PC-3 (cell line): Measurements from ENCODE around the gene COLEC11.

Experiments
- EZH2 ChIP-seq: fragments of 300-600 bp; sonication (generic); IDR thresholded peaks from one replicate; pipeline ENCODE4 v1.6.1; 2017; ENCODE audit warnings: antibody characterized with exemption, mild to moderate bottlenecking, low read length; ENCODE audit not compliant: unreplicated experiment
- EZH2phosphoT487 ChIP-seq: fragments of 300-600 bp; sonication (generic); IDR thresholded peaks from 2 replicates; pipeline ENCODE4 v1.6.1; 2018; ENCODE audit warnings: mild to moderate bottlenecking, antibody characterized with exemption, low read length, borderline replicate concordance
- TF ChIP-seq, protein P1 (sequence below): fragments of 300-600 bp; sonication (generic); conservative IDR thresholded peaks from 2 replicates; pipeline ENCODE4 v1.5.1; 2017; ENCODE audit warnings: antibody characterized with exemption, low read depth, mild to moderate bottlenecking, low read length

DNA sequence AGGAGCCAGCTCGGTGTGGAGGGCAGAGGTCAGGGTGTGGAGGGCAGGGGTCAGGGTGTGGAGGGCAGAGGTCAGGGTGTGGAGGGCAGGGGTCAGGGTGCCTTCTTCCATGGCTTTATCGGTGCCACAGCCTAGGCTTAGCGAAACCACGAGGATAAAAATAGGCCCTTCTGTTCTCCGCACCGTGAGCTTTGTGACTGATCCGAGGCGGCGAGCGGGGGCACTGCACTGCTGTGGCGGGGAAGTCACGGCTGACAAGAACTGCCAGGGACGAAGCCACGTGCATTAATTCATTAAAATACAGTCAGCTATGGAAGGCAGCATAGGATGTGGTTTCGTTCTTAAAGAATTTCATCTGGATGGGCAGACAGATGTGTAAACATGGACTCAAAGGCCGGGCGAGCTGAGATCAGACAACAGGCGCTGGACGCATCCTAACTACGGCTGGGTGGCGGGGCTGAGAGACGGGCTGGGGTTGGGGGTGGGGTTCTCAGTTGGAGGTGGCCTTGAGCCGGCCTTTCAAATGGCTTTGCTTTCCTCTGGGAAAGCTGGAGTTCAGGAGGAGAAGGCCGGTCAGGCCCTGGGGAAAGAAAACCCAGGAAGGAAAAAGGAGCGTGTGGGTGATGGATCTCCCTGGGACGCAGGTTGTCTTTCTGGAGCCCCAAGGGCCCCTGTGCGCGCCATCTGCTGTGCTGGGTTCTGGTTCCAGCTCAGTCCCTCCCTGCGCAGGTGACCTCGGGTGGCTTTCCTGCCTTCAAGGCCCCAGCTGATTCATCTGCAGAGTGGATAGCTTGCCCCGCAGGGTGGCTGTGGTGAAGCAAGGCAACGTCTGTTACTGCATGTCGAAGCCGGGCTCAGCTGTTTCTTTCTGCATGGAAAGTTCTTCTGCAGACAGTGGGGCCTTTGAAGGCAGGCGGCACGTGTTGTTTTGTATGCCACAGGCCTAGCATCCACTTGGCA is 62.1 kb downstream of the COLEC11 start:
- TF ChIP-seq, protein P1, sequence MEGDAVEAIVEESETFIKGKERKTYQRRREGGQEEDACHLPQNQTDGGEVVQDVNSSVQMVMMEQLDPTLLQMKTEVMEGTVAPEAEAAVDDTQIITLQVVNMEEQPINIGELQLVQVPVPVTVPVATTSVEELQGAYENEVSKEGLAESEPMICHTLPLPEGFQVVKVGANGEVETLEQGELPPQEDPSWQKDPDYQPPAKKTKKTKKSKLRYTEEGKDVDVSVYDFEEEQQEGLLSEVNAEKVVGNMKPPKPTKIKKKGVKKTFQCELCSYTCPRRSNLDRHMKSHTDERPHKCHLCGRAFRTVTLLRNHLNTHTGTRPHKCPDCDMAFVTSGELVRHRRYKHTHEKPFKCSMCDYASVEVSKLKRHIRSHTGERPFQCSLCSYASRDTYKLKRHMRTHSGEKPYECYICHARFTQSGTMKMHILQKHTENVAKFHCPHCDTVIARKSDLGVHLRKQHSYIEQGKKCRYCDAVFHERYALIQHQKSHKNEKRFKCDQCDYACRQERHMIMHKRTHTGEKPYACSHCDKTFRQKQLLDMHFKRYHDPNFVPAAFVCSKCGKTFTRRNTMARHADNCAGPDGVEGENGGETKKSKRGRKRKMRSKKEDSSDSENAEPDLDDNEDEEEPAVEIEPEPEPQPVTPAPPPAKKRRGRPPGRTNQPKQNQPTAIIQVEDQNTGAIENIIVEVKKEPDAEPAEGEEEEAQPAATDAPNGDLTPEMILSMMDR: no peak
- TF ChIP-seq EZH2phosphoT487: no peak
- no peak for TF ChIP-seq EZH2
